T-helper 9 cell (primary cell): Measurements from ENCODE around the gene LHX4.

Experiments used
- DNase-seq: peaks from one replicate; pipeline ENCODE4 v3.0.0-alpha.2; 2020

The LHX4 gene

GRCh38 chr1:180259431-180260338, 29.6 kb downstream of the LHX4 start:
- no peak for DNase-seq

- no peak for DNase-seq
These were observed 30.5 kb downstream of the LHX4 start for GRCh38 chr1:180260541-180260940.

- no peak for DNase-seq
These were observed 31.0 kb downstream of the LHX4 start for GRCh38 chr1:180261030-180261429.

GRCh38 chr1:180261524-180262155, 31.6 kb downstream of the LHX4 start:
- no peak for DNase-seq

- no peak for DNase-seq
These were observed 32.8 kb downstream of the LHX4 start for GRCh38 chr1:180262628-180263488.

- DNase-seq, result no peak
These were observed 34.5 kb downstream of the LHX4 start for GRCh38 chr1:180264595-180264994.

- DNase-seq, result no peak
These were observed 35.1 kb downstream of the LHX4 start for GRCh38 chr1:180265201-180265600.

GRCh38 chr1:180265871-180266270, 35.8 kb downstream of the LHX4 start:
- DNase-seq, result no peak

GRCh38 chr1:180266275-180267210, 36.5 kb downstream of the LHX4 start:
- DNase-seq, result no peak

GRCh38 chr1:180267211-180267561, 37.1 kb downstream of the LHX4 start:
- no peak for DNase-seq

- no peak for DNase-seq
These were observed 37.9 kb downstream of the LHX4 start for GRCh38 chr1:180267761-180268555.

- no peak for DNase-seq
These were observed 38.6 kb downstream of the LHX4 start for GRCh38 chr1:180268556-180269075.

GRCh38 chr1:180269645-180270529, 39.8 kb downstream of the LHX4 start:
- DNase-seq, result no peak

- no peak for DNase-seq
These were observed 40.6 kb downstream of the LHX4 start for GRCh38 chr1:180270530-180271271.

- no peak for DNase-seq
These were observed 41.5 kb downstream of the LHX4 start for GRCh38 chr1:180271272-180272255.

- no peak for DNase-seq
These were observed 42.3 kb downstream of the LHX4 start for GRCh38 chr1:180272395-180272794.

- DNase-seq, result no peak
These were observed 43.0 kb downstream of the LHX4 start for GRCh38 chr1:180273066-180273465.

GRCh38 chr1:180274221-180274620, 44.2 kb downstream of the LHX4 start:
- DNase-seq, result no peak
